ENCODE results near the gene PIP5K1B. TPM values are rescaled to one million over a fixed set of nuclear protein-coding genes. Genes with fewer than 3 reads are reported as not detected.
A peak's percentile ranks its signal among the peaks of the same experiment; 100 is the strongest.

PIP5K1B gene
- total and polyA plus RNA-seq, 10 of the 15 experiments (the other 5 are each of a cell fraction or from before 2014, with no cell fraction given), result 6.8 to 16.3 (median 10.6) TPM

GRCh38 chr9:68933434-68934328 is 228.6 kb downstream of the PIP5K1B start (continued):
- TF ChIP-seq DPF2 (IDR thresholded peaks at IDR 0.05) (no peak), CEBPB (IDR thresholded peaks at IDR 0.05; ENCODE audit: borderline replicate concordance in 1 of 2, low read depth in 2 of 2, low read length in 2 of 2) (peak in 1 of 2 experiments; percentile 70; a peak in 1 of 4 replicates), SREBF2 (IDR thresholded peaks at IDR 0.05; ENCODE audit: low read length) (no peak), ZNF24 (IDR thresholded peaks at IDR 0.05) (no peak), TBL1XR1 (IDR thresholded peaks at IDR 0.05; ENCODE audit: low read depth, low read length) (peak; percentile 79; the same call in 1 of the 2 replicates), ZNF384 (IDR thresholded peaks at IDR 0.05; ENCODE audit: borderline replicate concordance, low read depth, low read length) (no peak), YBX1 (IDR thresholded peaks at IDR 0.05) (no peak), RELA (IDR thresholded peaks at IDR 0.05; ENCODE audit: borderline replicate concordance, partially characterized antibody) (no peak), ZBTB4 (CRISPR knock-in tag; IDR thresholded peaks at IDR 0.05) (no peak), E2F8 (IDR thresholded peaks at IDR 0.05; ENCODE audit: low read depth, partially characterized antibody) (no peak), ZBTB11 (CRISPR knock-in tag; IDR thresholded peaks at IDR 0.05) (no peak), TCF3 (IDR thresholded peaks at IDR 0.05; ENCODE audit: borderline replicate concordance, insufficient read depth, low read depth, low read length) (no peak), CHD1 (IDR thresholded peaks at IDR 0.05; ENCODE audit: low read depth, low read length) (no peak), GABPA (IDR thresholded peaks at IDR 0.05; ENCODE audit: low read depth) (0 out of 2 replicates have a peak, but pooled peaks have one; percentile 32), ZNF622 (IDR thresholded peaks at IDR 0.05) (no peak), CBX3 (IDR thresholded peaks at IDR 0.05; ENCODE audit: borderline replicate concordance, low read depth) (no peak), SREBF1 (IDR thresholded peaks at IDR 0.05; ENCODE audit: low read length) (no peak), RB1 (IDR thresholded peaks at IDR 0.05; ENCODE audit: borderline replicate concordance) (no peak), IKZF1 (conservative IDR thresholded peaks at IDR 0.05) (peak; percentile 39; the same call in 1 of the 2 replicates), NRF1 (conservative IDR thresholded peaks at IDR 0.05; ENCODE audit: low read depth, low read length) (no peak), KLF5 (IDR thresholded peaks at IDR 0.05; ENCODE audit: partially characterized antibody) (no peak), NR2F1 (conservative IDR thresholded peaks at IDR 0.05) (peak; percentile 78)
